ENCODE data around the gene MRM2. TPM values are rescaled to one million over a fixed set of nuclear protein-coding genes. Genes with fewer than 3 reads are reported as not detected.

MRM2 gene
- total RNA-seq, 1 donor from 2014 or later = 22.6 TPM

DNA sequence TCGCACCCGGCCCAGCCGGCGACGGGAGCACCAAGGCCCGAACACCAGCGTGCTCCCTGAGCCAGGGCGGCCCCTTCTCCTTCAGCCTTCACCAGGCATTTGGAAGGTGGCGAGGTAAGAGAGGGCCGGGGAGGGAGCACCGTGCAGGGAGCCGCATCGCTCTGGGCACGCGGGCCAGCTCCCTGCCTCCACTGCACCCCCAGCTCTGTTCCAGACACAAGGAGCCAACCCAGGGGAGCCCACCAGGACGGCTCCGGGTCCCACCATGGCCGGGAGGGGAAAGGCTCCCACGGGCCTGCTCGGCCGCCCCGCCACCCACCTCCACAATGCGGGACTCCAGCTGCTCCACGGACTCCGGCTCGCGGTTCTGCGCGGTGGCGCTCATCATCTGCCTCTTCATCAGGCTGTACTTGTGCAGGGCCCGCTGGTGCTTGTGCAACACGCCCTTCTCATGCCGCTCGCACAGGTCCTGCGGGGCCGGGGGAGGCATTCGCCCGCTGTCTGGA lies 15.1 kb upstream of the MRM2 start:
- Mint-ChIP-seq H3K27ac (ENCODE audit: unreplicated experiment) (no peak overlapping the region), H3K4me3 (ENCODE audit: unreplicated experiment) (no peak overlapping the region), H3K27me3 (ENCODE audit: low read depth, unreplicated experiment) (peaks cover 7% of the 10 kb centered on the region), H3K4me1 (ENCODE audit: low read depth, unreplicated experiment) (peaks cover 3% of the 10 kb centered on the region), H3K9me3 (ENCODE audit: unreplicated experiment) (no peaks in the 10 kb centered on the region), H3K36me3 (ENCODE audit: low read depth, unreplicated experiment) (peaks cover 13% of the 10 kb centered on the region)
- Histone ChIP-seq H3K4me3 (ENCODE audit: insufficient read depth, low read depth, low read length) (no peak overlapping the region), H3K36me3 (ENCODE audit: insufficient read depth, low read length) (no peaks in the 10 kb centered on the region), H3K79me2 (ENCODE audit: insufficient read depth, low read length) (no peaks in the 10 kb centered on the region), H4K20me1 (ENCODE audit: insufficient read depth, low read length) (peaks cover 34% of the 10 kb centered on the region), H3K27me3 (ENCODE audit: insufficient read depth, low read length) (no peaks in the 10 kb centered on the region), H3K9ac (ENCODE audit: low read length) (no peak overlapping the region), H3K4me2 (ENCODE audit: low read length) (no peak overlapping the region), H3K9me3 (ENCODE audit: insufficient read depth, low read depth, low read length) (no peaks in the 10 kb centered on the region), H2AFZ (ENCODE audit: low read depth, low read length) (no peak overlapping the region), H3K4me1 (ENCODE audit: insufficient read depth, low read length) (peaks cover 14% of the 10 kb centered on the region), H3K27ac (ENCODE audit: low read depth, low read length) (no peak overlapping the region)
- TF ChIP-seq, protein P1, sequence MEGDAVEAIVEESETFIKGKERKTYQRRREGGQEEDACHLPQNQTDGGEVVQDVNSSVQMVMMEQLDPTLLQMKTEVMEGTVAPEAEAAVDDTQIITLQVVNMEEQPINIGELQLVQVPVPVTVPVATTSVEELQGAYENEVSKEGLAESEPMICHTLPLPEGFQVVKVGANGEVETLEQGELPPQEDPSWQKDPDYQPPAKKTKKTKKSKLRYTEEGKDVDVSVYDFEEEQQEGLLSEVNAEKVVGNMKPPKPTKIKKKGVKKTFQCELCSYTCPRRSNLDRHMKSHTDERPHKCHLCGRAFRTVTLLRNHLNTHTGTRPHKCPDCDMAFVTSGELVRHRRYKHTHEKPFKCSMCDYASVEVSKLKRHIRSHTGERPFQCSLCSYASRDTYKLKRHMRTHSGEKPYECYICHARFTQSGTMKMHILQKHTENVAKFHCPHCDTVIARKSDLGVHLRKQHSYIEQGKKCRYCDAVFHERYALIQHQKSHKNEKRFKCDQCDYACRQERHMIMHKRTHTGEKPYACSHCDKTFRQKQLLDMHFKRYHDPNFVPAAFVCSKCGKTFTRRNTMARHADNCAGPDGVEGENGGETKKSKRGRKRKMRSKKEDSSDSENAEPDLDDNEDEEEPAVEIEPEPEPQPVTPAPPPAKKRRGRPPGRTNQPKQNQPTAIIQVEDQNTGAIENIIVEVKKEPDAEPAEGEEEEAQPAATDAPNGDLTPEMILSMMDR (IDR thresholded peaks at IDR 0.05; ENCODE audit: insufficient read depth, low read depth, low read length) = no peak
- no peak for TF ChIP-seq EZH2 (IDR thresholded peaks at IDR 0.05; ENCODE audit: insufficient read depth, low read length)
- DNase-seq (ENCODE audit: low read depth) (no peak), FAIRE-seq (no peak)

DNA sequence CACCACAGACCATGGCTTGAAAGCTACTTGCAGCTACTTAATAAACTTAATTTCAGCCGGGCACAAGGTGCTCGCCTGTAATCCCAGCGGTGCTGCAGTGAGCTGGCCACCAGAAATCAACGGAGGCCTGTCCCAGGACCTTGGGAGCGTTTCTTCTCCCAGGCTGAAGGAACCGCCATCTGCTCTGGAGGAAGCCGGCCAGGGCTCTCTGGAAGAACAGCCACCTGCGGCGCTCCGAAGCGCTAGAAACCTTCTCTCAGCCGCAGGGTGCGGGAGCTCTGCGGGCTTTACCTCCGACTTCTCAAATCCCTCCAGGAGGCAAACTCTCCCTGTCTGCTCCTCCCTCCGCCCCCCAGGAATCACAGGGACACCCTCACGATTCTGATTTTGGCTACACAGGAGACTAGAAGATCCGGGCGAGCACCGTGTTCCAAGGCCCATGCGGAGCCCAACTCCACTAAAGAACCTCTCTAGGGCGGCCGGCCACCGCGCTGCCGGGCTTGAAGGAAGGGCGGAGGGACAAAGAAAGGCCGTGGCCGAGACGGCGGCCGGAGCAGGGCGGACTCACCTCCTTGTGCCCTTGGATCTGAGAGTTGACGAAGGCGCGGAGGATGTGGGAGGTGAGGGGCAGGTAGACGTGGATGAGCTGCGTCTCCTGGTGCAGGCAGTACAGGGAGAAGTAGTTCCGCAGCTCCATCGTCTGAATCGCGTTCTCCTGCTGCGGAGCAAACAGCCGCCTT lies 14.5 kb upstream of the MRM2 start:
- TF ChIP-seq, protein P1 (IDR thresholded peaks at IDR 0.05; ENCODE audit: insufficient read depth, low read depth, low read length) = no peak
- no peak for TF ChIP-seq EZH2 (IDR thresholded peaks at IDR 0.05; ENCODE audit: insufficient read depth, low read length)
- FAIRE-seq (no peak), DNase-seq (ENCODE audit: low read depth) (no peak)
- Mint-ChIP-seq H3K4me1 (ENCODE audit: low read depth, unreplicated experiment) (peaks cover 3% of the 10 kb centered on the region), H3K9me3 (ENCODE audit: unreplicated experiment) (no peaks in the 10 kb centered on the region), H3K27me3 (ENCODE audit: low read depth, unreplicated experiment) (peaks cover 5% of the 10 kb centered on the region), H3K4me3 (ENCODE audit: unreplicated experiment) (peak overlapping the region; percentile 20), H3K36me3 (ENCODE audit: low read depth, unreplicated experiment) (peaks cover 14% of the 10 kb centered on the region), H3K27ac (ENCODE audit: unreplicated experiment) (no peak overlapping the region)
- Histone ChIP-seq H3K36me3 (ENCODE audit: insufficient read depth, low read length) (no peaks in the 10 kb centered on the region), H3K4me2 (ENCODE audit: low read length) (no peak overlapping the region), H2AFZ (ENCODE audit: low read depth, low read length) (no peak overlapping the region), H3K4me3 (ENCODE audit: insufficient read depth, low read depth, low read length) (no peak overlapping the region), H3K4me1 (ENCODE audit: insufficient read depth, low read length) (peaks cover 14% of the 10 kb centered on the region), H3K27ac (ENCODE audit: low read depth, low read length) (no peak overlapping the region), H3K79me2 (ENCODE audit: insufficient read depth, low read length) (no peaks in the 10 kb centered on the region), H3K9me3 (ENCODE audit: insufficient read depth, low read depth, low read length) (no peaks in the 10 kb centered on the region), H4K20me1 (ENCODE audit: insufficient read depth, low read length) (peaks cover 34% of the 10 kb centered on the region), H3K27me3 (ENCODE audit: insufficient read depth, low read length) (no peaks in the 10 kb centered on the region), H3K9ac (ENCODE audit: low read length) (no peak overlapping the region)
